ENCODE results near the gene CSNK1G1. TPM values are rescaled to one million over a fixed set of nuclear protein-coding genes. Genes with fewer than 3 reads are reported as not detected.
"Not testable (repeated sequence)": the region's sequence is repeated elsewhere in the genome, so short reads cannot be mapped to it uniquely, and the experiment has no call there.

The CSNK1G1 gene
- total RNA-seq, 1 experiment from 2014 or later: 19.6 TPM

- no TSS peak for BruUV-seq (replicated peaks)
- no peaks in the 10 kb centered on the region for H3K79me2 ChIP-seq (ENCODE audit: low read depth)
- no peaks in the 10 kb centered on the region for H3K27me3 ChIP-seq (ENCODE audit: insufficient read depth, low read depth)
- no peaks in the 10 kb centered on the region for H4K20me1 ChIP-seq (ENCODE audit: insufficient read depth)
- H2AFZ ChIP-seq: no peak overlapping the region
- ChIA-PET CTCF (no interaction called here), POLR2A (ENCODE audit: unreplicated experiment) (interaction anchor here (0.6 kb wide), 1 partner anchor 26 kb away, joined by 4 read pairs; no protein-coding TSS in a partner anchor)
- H3K4me1 ChIP-seq (replicated peaks; ENCODE audit: insufficient read depth): no peaks in the 10 kb centered on the region
- no peak overlapping the region for H3K27ac ChIP-seq
- no peaks in the 10 kb centered on the region for H3K9me2 ChIP-seq (ENCODE audit: insufficient read depth)
- no peak for TF ChIP-seq EZH2 (IDR thresholded peaks at IDR 0.05; ENCODE audit: low read depth)
- TF ChIP-seq, protein P1, sequence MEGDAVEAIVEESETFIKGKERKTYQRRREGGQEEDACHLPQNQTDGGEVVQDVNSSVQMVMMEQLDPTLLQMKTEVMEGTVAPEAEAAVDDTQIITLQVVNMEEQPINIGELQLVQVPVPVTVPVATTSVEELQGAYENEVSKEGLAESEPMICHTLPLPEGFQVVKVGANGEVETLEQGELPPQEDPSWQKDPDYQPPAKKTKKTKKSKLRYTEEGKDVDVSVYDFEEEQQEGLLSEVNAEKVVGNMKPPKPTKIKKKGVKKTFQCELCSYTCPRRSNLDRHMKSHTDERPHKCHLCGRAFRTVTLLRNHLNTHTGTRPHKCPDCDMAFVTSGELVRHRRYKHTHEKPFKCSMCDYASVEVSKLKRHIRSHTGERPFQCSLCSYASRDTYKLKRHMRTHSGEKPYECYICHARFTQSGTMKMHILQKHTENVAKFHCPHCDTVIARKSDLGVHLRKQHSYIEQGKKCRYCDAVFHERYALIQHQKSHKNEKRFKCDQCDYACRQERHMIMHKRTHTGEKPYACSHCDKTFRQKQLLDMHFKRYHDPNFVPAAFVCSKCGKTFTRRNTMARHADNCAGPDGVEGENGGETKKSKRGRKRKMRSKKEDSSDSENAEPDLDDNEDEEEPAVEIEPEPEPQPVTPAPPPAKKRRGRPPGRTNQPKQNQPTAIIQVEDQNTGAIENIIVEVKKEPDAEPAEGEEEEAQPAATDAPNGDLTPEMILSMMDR (conservative IDR thresholded peaks at IDR 0.05): no peak
- no peaks in the 10 kb centered on the region for H3K36me3 ChIP-seq (ENCODE audit: low read depth)
- DNase-seq: no peak
- no peak overlapping the region for H3K4me3 ChIP-seq
- no peaks in the 10 kb centered on the region for H3K9me3 ChIP-seq (ENCODE audit: insufficient read depth, low read depth)
- intact Hi-C loops (cut with micrococcal nuclease; ENCODE audit: unreplicated experiment): no loop called here
- H3F3A ChIP-seq (ENCODE audit: insufficient read depth, low read depth): no peaks in the 10 kb centered on the region
- no peak overlapping the region for H3K4me2 ChIP-seq
Observed at GRCh38 chr15:64373360-64373759, 17.4 kb upstream of the CSNK1G1 start.

- intact Hi-C loops (cut with micrococcal nuclease; ENCODE audit: unreplicated experiment); H3K79me2 ChIP-seq (ENCODE audit: low read depth): not testable (repeated sequence)
Observed at GRCh38 chr15:64371383-64371782, 15.4 kb upstream of the CSNK1G1 start.

DNA sequence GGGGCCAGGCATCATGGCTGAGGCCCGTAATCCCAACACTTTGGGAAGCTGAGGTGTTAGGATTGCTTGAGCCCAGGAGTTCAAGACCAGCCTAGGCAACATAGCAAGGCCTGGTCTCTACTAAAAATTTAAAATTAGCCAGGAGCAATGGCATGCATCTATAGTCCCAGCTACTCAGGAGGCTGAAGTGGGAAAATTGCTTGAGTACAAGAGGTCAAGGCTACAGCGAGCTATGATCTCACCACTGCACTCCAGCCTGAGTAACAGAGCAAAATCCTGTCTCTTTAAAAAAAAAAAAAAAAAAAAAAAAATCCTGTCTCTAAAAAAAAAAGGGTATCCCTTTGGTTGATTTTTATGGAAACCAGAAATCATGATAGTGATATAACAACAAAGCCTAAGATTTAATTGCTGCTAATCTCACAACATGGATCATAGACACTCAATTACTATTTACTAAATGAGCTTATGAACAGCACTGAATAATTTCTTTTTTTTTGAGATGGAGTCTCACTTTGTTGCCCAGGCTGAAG is 13.2 kb upstream of the CSNK1G1 start:
- H3K9me3 ChIP-seq (ENCODE audit: insufficient read depth, low read depth): no peaks in the 10 kb centered on the region
- no peak for DNase-seq
- H4K20me1 ChIP-seq (ENCODE audit: insufficient read depth): no peaks in the 10 kb centered on the region
- TF ChIP-seq, protein P1 (conservative IDR thresholded peaks at IDR 0.05): no peak
- TF ChIP-seq EZH2 (IDR thresholded peaks at IDR 0.05; ENCODE audit: low read depth): no peak
- H3K27ac ChIP-seq: no peak overlapping the region
- no peaks in the 10 kb centered on the region for H3F3A ChIP-seq (ENCODE audit: insufficient read depth, low read depth)
- H3K36me3 ChIP-seq (ENCODE audit: low read depth): no peaks in the 10 kb centered on the region
- H3K79me2 ChIP-seq (ENCODE audit: low read depth): no peaks in the 10 kb centered on the region
- no peak overlapping the region for H2AFZ ChIP-seq
- intact Hi-C loops (cut with micrococcal nuclease; ENCODE audit: unreplicated experiment): no loop called here
- H3K9me2 ChIP-seq (ENCODE audit: insufficient read depth): no peaks in the 10 kb centered on the region
- ChIA-PET CTCF (no interaction called here), POLR2A (ENCODE audit: unreplicated experiment) (no interaction called here)
- no peaks in the 10 kb centered on the region for H3K4me1 ChIP-seq (replicated peaks; ENCODE audit: insufficient read depth)
- no peak overlapping the region for H3K4me3 ChIP-seq
- no TSS peak for BruUV-seq (replicated peaks)
- no peak overlapping the region for H3K4me2 ChIP-seq
- H3K27me3 ChIP-seq (ENCODE audit: insufficient read depth, low read depth): no peaks in the 10 kb centered on the region

More at GRCh38 chr15:64371383-64371782, 15.4 kb upstream of the CSNK1G1 start:
- H4K20me1 ChIP-seq (ENCODE audit: insufficient read depth); H3K4me1 ChIP-seq (replicated peaks; ENCODE audit: insufficient read depth); BruUV-seq (replicated peaks); H3K4me3 ChIP-seq; H3K9me3 ChIP-seq (ENCODE audit: insufficient read depth, low read depth); H3K9me2 ChIP-seq (ENCODE audit: insufficient read depth); POLR2A ChIA-PET (ENCODE audit: unreplicated experiment); H3K36me3 ChIP-seq (ENCODE audit: low read depth); H3K27me3 ChIP-seq (ENCODE audit: insufficient read depth, low read depth); DNase-seq; H3F3A ChIP-seq (ENCODE audit: insufficient read depth, low read depth); CTCF ChIA-PET; H2AFZ ChIP-seq; H3K4me2 ChIP-seq; H3K27ac ChIP-seq: not testable (repeated sequence)

- no peak for DNase-seq
- ChIA-PET CTCF (interaction anchor here (0.6 kb wide), 1 partner anchor 374 kb away, joined by 3 read pairs; no protein-coding TSS in a partner anchor), POLR2A (ENCODE audit: unreplicated experiment) (no interaction called here)
- H3K27me3 ChIP-seq (ENCODE audit: insufficient read depth, low read depth): no peaks in the 10 kb centered on the region
- no peak overlapping the region for H3K4me2 ChIP-seq
- H3K27ac ChIP-seq: no peak overlapping the region
- H3K9me3 ChIP-seq (ENCODE audit: insufficient read depth, low read depth): no peaks in the 10 kb centered on the region
- TF ChIP-seq, protein P1 (conservative IDR thresholded peaks at IDR 0.05): no peak
- no peak for TF ChIP-seq EZH2 (IDR thresholded peaks at IDR 0.05; ENCODE audit: low read depth)
- no peaks in the 10 kb centered on the region for H3K36me3 ChIP-seq (ENCODE audit: low read depth)
- no peaks in the 10 kb centered on the region for H3K9me2 ChIP-seq (ENCODE audit: insufficient read depth)
- no peak overlapping the region for H3K4me3 ChIP-seq
- H4K20me1 ChIP-seq (ENCODE audit: insufficient read depth): no peaks in the 10 kb centered on the region
- H3K4me1 ChIP-seq (replicated peaks; ENCODE audit: insufficient read depth): no peaks in the 10 kb centered on the region
- no TSS peak for BruUV-seq (replicated peaks)
- no peaks in the 10 kb centered on the region for H3K79me2 ChIP-seq (ENCODE audit: low read depth)
- intact Hi-C loops (cut with micrococcal nuclease; ENCODE audit: unreplicated experiment): no loop called here
- peaks cover 9% of the 10 kb centered on the region; the same call in 1 of the 2 replicates for H3F3A ChIP-seq (ENCODE audit: insufficient read depth, low read depth)
- no peak overlapping the region for H2AFZ ChIP-seq
Observed at GRCh38 chr15:64361259-64361658, 5.3 kb upstream of the CSNK1G1 start.
